Mammary epithelial cell (primary cell): ENCODE measurements around the gene KAZN.

Source experiments
- CTCF ChIP-seq, 2 donors: IDR thresholded peaks in 1 of 2; conservative IDR thresholded peaks in 1 of 2; 2 replicates each; pipeline ENCODE4 v1.5.1; 2011 to 2012; ENCODE audit warnings: inconsistent platforms in 2 of 2, low read length in 2 of 2, mild to moderate bottlenecking in 2 of 2, control low read depth in 1 of 2, low read depth in 1 of 2; ENCODE audit not compliant: insufficient read depth in 1 of 2; ENCODE audit errors: extremely low read depth in 1 of 2
- EZH2 ChIP-seq: IDR thresholded peaks from 2 replicates; pipeline ENCODE4 v1.6.1; 2012; ENCODE audit warnings: low read length, inconsistent platforms, borderline replicate concordance

GRCh38 chr1:14877224-14877623 is 278.7 kb downstream of the KAZN start:
- no peak for TF ChIP-seq CTCF (conservative IDR thresholded peaks at IDR 0.05 in 1 of 2, IDR thresholded peaks at IDR 0.05 in 1 of 2; ENCODE audit: extremely low read depth in 1 of 2, insufficient read depth in 1 of 2, low read depth in 1 of 2, low read length in 2 of 2)
- TF ChIP-seq EZH2 = no peak
